ENCODE results near the gene NTNG2.

Gene NTNG2

DNA sequence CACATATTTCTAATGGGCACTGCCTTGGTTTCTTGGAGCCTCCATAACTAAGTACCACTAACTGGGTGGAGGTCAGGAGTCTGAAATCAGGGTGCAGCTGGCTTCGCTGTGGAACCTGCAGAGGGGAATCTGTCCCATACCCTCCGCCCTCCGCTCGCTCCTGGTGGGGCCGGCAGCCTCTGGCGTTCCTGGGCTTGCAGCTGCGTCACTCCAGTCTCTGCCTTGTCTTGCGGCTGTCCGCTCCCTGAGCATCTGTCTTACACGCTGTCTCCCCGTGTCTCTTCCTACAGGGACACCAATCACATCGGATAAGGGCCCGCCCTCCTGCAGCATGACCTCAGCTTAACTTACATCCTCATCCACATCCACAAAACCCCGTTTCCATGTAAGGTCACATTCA is 45.4 kb downstream of the NTNG2 start:
- H3K27ac ChIP-seq (ENCODE audit: extremely low read depth, low read depth, low read length): no peak overlapping the region
- H3K4me3 ChIP-seq (ENCODE audit: low read depth, low read length): no peak overlapping the region
- 0 out of 2 replicates have a peak, but pooled peaks cover 2% of the 10 kb centered on the region for H3K4me1 ChIP-seq (ENCODE audit: control insufficient read depth, insufficient read depth, low read length)
- no peaks in the 10 kb centered on the region for H3K9me3 ChIP-seq (ENCODE audit: control insufficient read depth, insufficient read depth, low read depth, low read length)
- ChIA-PET POLR2A (no interaction called here), CTCF (interaction anchor here (0.5 to 0.7 kb wide), 2 partner anchors 36 to 62 kb away, joined by 3 read pairs; no protein-coding TSS in a partner anchor)
- TF ChIP-seq ZSCAN30 (tag by site-specific recombination; IDR thresholded peaks at IDR 0.05): no peak
- no peak for TF ChIP-seq HOXD13 (CRISPR knock-in tag; IDR thresholded peaks at IDR 0.05; ENCODE audit: borderline replicate concordance)
- no peak for TF ChIP-seq KLF8 (tag by site-specific recombination; IDR thresholded peaks at IDR 0.05)
- TF ChIP-seq, protein P1, sequence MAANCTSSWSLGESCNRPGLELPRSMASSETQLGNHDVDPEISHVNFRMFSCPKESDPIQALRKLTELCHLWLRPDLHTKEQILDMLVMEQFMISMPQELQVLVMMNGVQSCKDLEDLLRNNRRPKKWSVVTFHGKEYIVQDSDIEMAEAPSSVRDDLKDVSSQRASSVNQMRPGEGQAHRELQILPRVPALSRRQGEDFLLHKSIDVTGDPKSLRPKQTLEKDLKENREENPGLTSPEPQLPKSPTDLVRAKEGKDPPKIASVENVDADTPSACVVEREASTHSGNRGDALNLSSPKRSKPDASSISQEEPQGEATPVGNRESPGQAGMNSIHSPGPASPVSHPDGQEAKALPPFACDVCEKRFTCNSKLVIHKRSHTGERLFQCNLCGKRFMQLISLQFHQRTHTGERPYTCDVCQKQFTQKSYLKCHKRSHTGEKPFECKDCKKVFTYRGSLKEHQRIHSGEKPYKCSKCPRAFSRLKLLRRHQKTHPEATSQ (tag by site-specific recombination; IDR thresholded peaks at IDR 0.05): no peak
- no peak for TF ChIP-seq ZEB2 (tag by site-specific recombination; IDR thresholded peaks at IDR 0.05)
- no peak for TF ChIP-seq ZFP3 (tag by site-specific recombination; IDR thresholded peaks at IDR 0.05; ENCODE audit: low read depth)
- no peak for TF ChIP-seq KLF9 (tag by site-specific recombination; IDR thresholded peaks at IDR 0.05; ENCODE audit: low read depth)
- no peak for TF ChIP-seq ZNF658 (tag by site-specific recombination; IDR thresholded peaks at IDR 0.05)
- TF ChIP-seq ZNF350 (tag by site-specific recombination; IDR thresholded peaks at IDR 0.05): no peak
- TF ChIP-seq, protein P2, sequence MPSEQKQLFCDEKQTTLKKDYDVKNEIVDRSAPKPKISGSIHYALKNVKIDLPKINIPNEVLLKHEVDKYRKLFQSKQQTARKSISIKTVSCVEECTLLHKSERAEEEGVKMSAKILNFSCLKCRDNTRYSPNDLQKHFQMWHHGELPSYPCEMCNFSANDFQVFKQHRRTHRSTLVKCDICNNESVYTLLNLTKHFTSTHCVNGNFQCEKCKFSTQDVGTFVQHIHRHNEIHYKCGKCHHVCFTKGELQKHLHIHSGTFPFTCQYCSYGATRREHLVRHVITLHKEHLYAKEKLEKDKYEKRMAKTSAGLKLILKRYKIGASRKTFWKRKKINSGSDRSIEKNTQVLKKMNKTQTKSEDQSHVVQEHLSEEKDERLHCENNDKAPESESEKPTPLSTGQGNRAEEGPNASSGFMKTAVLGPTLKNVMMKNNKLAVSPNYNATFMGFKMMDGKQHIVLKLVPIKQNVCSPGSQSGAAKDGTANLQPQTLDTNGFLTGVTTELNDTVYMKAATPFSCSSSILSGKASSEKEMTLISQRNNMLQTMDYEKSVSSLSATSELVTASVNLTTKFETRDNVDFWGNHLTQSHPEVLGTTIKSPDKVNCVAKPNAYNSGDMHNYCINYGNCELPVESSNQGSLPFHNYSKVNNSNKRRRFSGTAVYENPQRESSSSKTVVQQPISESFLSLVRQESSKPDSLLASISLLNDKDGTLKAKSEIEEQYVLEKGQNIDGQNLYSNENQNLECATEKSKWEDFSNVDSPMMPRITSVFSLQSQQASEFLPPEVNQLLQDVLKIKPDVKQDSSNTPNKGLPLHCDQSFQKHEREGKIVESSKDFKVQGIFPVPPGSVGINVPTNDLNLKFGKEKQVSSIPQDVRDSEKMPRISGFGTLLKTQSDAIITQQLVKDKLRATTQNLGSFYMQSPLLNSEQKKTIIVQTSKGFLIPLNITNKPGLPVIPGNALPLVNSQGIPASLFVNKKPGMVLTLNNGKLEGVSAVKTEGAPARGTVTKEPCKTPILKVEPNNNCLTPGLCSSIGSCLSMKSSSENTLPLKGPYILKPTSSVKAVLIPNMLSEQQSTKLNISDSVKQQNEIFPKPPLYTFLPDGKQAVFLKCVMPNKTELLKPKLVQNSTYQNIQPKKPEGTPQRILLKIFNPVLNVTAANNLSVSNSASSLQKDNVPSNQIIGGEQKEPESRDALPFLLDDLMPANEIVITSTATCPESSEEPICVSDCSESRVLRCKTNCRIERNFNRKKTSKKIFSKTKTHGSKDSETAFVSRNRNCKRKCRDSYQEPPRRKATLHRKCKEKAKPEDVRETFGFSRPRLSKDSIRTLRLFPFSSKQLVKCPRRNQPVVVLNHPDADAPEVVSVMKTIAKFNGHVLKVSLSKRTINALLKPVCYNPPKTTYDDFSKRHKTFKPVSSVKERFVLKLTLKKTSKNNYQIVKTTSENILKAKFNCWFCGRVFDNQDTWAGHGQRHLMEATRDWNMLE (tag by site-specific recombination; conservative IDR thresholded peaks at IDR 0.05; ENCODE audit: low read depth): no peak
- TF ChIP-seq, protein P3, sequence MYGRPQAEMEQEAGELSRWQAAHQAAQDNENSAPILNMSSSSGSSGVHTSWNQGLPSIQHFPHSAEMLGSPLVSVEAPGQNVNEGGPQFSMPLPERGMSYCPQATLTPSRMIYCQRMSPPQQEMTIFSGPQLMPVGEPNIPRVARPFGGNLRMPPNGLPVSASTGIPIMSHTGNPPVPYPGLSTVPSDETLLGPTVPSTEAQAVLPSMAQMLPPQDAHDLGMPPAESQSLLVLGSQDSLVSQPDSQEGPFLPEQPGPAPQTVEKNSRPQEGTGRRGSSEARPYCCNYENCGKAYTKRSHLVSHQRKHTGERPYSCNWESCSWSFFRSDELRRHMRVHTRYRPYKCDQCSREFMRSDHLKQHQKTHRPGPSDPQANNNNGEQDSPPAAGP (tag by site-specific recombination; IDR thresholded peaks at IDR 0.05): no peak
- TF ChIP-seq ZNF366 (tag by site-specific recombination; conservative IDR thresholded peaks at IDR 0.05): no peak
- TF ChIP-seq ZFHX2 (tag by site-specific recombination; conservative IDR thresholded peaks at IDR 0.05): no peak
- TF ChIP-seq, protein P4, sequence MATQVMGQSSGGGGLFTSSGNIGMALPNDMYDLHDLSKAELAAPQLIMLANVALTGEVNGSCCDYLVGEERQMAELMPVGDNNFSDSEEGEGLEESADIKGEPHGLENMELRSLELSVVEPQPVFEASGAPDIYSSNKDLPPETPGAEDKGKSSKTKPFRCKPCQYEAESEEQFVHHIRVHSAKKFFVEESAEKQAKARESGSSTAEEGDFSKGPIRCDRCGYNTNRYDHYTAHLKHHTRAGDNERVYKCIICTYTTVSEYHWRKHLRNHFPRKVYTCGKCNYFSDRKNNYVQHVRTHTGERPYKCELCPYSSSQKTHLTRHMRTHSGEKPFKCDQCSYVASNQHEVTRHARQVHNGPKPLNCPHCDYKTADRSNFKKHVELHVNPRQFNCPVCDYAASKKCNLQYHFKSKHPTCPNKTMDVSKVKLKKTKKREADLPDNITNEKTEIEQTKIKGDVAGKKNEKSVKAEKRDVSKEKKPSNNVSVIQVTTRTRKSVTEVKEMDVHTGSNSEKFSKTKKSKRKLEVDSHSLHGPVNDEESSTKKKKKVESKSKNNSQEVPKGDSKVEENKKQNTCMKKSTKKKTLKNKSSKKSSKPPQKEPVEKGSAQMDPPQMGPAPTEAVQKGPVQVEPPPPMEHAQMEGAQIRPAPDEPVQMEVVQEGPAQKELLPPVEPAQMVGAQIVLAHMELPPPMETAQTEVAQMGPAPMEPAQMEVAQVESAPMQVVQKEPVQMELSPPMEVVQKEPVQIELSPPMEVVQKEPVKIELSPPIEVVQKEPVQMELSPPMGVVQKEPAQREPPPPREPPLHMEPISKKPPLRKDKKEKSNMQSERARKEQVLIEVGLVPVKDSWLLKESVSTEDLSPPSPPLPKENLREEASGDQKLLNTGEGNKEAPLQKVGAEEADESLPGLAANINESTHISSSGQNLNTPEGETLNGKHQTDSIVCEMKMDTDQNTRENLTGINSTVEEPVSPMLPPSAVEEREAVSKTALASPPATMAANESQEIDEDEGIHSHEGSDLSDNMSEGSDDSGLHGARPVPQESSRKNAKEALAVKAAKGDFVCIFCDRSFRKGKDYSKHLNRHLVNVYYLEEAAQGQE (tag by site-specific recombination; IDR thresholded peaks at IDR 0.05): no peak
- TF ChIP-seq, protein P5, sequence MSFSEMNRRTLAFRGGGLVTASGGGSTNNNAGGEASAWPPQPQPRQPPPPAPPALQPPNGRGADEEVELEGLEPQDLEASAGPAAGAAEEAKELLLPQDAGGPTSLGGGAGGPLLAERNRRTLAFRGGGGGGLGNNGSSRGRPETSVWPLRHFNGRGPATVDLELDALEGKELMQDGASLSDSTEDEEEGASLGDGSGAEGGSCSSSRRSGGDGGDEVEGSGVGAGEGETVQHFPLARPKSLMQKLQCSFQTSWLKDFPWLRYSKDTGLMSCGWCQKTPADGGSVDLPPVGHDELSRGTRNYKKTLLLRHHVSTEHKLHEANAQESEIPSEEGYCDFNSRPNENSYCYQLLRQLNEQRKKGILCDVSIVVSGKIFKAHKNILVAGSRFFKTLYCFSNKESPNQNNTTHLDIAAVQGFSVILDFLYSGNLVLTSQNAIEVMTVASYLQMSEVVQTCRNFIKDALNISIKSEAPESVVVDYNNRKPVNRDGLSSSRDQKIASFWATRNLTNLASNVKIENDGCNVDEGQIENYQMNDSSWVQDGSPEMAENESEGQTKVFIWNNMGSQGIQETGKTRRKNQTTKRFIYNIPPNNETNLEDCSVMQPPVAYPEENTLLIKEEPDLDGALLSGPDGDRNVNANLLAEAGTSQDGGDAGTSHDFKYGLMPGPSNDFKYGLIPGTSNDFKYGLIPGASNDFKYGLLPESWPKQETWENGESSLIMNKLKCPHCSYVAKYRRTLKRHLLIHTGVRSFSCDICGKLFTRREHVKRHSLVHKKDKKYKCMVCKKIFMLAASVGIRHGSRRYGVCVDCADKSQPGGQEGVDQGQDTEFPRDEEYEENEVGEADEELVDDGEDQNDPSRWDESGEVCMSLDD (tag by site-specific recombination; IDR thresholded peaks at IDR 0.05): no peak
- no peak for TF ChIP-seq MZF1 (tag by site-specific recombination; IDR thresholded peaks at IDR 0.05; ENCODE audit: borderline replicate concordance)
- TF ChIP-seq, protein P6, sequence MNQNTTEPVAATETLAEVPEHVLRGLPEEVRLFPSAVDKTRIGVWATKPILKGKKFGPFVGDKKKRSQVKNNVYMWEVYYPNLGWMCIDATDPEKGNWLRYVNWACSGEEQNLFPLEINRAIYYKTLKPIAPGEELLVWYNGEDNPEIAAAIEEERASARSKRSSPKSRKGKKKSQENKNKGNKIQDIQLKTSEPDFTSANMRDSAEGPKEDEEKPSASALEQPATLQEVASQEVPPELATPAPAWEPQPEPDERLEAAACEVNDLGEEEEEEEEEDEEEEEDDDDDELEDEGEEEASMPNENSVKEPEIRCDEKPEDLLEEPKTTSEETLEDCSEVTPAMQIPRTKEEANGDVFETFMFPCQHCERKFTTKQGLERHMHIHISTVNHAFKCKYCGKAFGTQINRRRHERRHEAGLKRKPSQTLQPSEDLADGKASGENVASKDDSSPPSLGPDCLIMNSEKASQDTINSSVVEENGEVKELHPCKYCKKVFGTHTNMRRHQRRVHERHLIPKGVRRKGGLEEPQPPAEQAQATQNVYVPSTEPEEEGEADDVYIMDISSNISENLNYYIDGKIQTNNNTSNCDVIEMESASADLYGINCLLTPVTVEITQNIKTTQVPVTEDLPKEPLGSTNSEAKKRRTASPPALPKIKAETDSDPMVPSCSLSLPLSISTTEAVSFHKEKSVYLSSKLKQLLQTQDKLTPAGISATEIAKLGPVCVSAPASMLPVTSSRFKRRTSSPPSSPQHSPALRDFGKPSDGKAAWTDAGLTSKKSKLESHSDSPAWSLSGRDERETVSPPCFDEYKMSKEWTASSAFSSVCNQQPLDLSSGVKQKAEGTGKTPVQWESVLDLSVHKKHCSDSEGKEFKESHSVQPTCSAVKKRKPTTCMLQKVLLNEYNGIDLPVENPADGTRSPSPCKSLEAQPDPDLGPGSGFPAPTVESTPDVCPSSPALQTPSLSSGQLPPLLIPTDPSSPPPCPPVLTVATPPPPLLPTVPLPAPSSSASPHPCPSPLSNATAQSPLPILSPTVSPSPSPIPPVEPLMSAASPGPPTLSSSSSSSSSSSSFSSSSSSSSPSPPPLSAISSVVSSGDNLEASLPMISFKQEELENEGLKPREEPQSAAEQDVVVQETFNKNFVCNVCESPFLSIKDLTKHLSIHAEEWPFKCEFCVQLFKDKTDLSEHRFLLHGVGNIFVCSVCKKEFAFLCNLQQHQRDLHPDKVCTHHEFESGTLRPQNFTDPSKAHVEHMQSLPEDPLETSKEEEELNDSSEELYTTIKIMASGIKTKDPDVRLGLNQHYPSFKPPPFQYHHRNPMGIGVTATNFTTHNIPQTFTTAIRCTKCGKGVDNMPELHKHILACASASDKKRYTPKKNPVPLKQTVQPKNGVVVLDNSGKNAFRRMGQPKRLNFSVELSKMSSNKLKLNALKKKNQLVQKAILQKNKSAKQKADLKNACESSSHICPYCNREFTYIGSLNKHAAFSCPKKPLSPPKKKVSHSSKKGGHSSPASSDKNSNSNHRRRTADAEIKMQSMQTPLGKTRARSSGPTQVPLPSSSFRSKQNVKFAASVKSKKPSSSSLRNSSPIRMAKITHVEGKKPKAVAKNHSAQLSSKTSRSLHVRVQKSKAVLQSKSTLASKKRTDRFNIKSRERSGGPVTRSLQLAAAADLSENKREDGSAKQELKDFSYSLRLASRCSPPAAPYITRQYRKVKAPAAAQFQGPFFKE (tag by site-specific recombination; IDR thresholded peaks at IDR 0.05; ENCODE audit: borderline replicate concordance): no peak
- TF ChIP-seq ZIC2 (tag by site-specific recombination; IDR thresholded peaks at IDR 0.05): no peak
- no peaks in the 10 kb centered on the region for H3K36me3 ChIP-seq (ENCODE audit: control insufficient read depth in 2 of 2, insufficient read depth in 1 of 2, low read length in 2 of 2)
